ENCODE measurements around the gene PCDHGC4.

The PCDHGC4 gene

GRCh38 chr5:141488591-141489561 lies 4.0 kb downstream of the PCDHGC4 start, which contains the start of gene PCDHGC5:
PCDHGC5 (plus strand) TSS chr5:141489081; CDS start chr5:141489241, 160 bp downstream.
- no peak for FAIRE-seq
- no peak for DNase-seq (ENCODE audit: insufficient read length, low spot score)

DNA sequence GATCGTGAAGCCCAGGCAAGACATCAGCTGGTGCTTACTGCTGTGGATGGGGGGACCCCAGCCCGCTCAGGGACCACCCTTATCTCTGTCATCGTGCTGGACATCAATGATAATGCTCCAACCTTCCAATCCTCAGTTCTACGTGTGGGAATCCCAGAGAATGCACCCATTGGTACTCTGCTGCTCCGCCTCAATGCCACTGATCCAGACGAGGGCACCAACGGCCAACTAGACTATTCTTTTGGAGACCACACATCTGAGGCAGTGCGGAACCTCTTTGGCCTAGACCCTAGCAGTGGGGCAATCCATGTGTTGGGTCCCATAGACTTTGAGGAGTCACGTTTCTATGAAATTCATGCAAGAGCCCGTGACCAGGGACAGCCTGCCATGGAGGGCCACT lies 5.0 kb downstream of the PCDHGC4 start:
- no peak for DNase-seq (ENCODE audit: insufficient read length, low spot score)
- no peak for FAIRE-seq
- TF ChIP-seq SPI1 (IDR thresholded peaks at IDR 0.05; ENCODE audit: low read depth, low read length) (no peak), POLR2AphosphoS5 (IDR thresholded peaks at IDR 0.05; ENCODE audit: low read depth, low read length) (no peak), POLR2A (IDR thresholded peaks at IDR 0.05; ENCODE audit: low read depth, low read length) (no peak), PAX5 (IDR thresholded peaks at IDR 0.05; ENCODE audit: insufficient read depth, low read length, severe bottlenecking) (no peak), POU2F2 (IDR thresholded peaks at IDR 0.05; ENCODE audit: low read depth, low read length) (no peak), TAF1 (IDR thresholded peaks at IDR 0.05; ENCODE audit: low read depth, low read length) (no peak)

More at GRCh38 chr5:141488591-141489561, 4.0 kb downstream of the PCDHGC4 start, which contains the start of gene PCDHGC5:
- TF ChIP-seq POLR2A (IDR thresholded peaks at IDR 0.05; ENCODE audit: low read depth, low read length) (no peak), PAX5 (IDR thresholded peaks at IDR 0.05; ENCODE audit: insufficient read depth, low read length, severe bottlenecking) (no peak), TAF1 (IDR thresholded peaks at IDR 0.05; ENCODE audit: low read depth, low read length) (no peak), POU2F2 (IDR thresholded peaks at IDR 0.05; ENCODE audit: low read depth, low read length) (no peak), SPI1 (IDR thresholded peaks at IDR 0.05; ENCODE audit: low read depth, low read length) (no peak), POLR2AphosphoS5 (IDR thresholded peaks at IDR 0.05; ENCODE audit: low read depth, low read length) (no peak)

DNA sequence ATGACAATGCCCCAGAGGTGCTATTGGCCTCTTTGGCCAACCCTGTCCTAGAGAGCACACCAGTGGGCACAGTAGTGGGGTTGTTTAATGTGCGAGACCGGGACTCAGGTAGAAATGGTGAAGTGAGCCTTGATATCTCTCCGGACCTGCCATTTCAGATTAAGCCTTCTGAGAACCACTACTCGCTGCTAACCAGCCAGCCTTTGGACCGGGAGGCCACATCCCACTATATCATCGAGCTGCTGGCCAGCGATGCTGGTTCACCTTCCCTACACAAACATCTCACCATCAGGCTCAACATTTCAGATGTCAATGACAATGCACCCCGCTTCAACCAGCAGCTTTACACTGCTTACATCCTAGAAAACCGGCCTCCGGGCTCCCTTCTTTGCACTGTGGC lies 5.4 kb downstream of the PCDHGC4 start:
- DNase-seq (ENCODE audit: insufficient read length, low spot score) (no peak), FAIRE-seq (peak; percentile 16)
- TF ChIP-seq POLR2AphosphoS5 (IDR thresholded peaks at IDR 0.05; ENCODE audit: low read depth, low read length) (no peak), PAX5 (IDR thresholded peaks at IDR 0.05; ENCODE audit: insufficient read depth, low read length, severe bottlenecking) (no peak), POU2F2 (IDR thresholded peaks at IDR 0.05; ENCODE audit: low read depth, low read length) (no peak), SPI1 (IDR thresholded peaks at IDR 0.05; ENCODE audit: low read depth, low read length) (no peak), TAF1 (IDR thresholded peaks at IDR 0.05; ENCODE audit: low read depth, low read length) (no peak), POLR2A (IDR thresholded peaks at IDR 0.05; ENCODE audit: low read depth, low read length) (no peak)

GRCh38 chr5:141490771-141491170 lies 5.9 kb downstream of the PCDHGC4 start:
- TF ChIP-seq POU2F2 (IDR thresholded peaks at IDR 0.05; ENCODE audit: low read depth, low read length) = no peak
- no peak for TF ChIP-seq SPI1 (IDR thresholded peaks at IDR 0.05; ENCODE audit: low read depth, low read length)
- no peak for TF ChIP-seq POLR2A (IDR thresholded peaks at IDR 0.05; ENCODE audit: low read depth, low read length)
- no peak for TF ChIP-seq TAF1 (IDR thresholded peaks at IDR 0.05; ENCODE audit: low read depth, low read length)
- no peak for TF ChIP-seq PAX5 (IDR thresholded peaks at IDR 0.05; ENCODE audit: insufficient read depth, low read length, severe bottlenecking)
- TF ChIP-seq POLR2AphosphoS5 (IDR thresholded peaks at IDR 0.05; ENCODE audit: low read depth, low read length) = no peak
- peak; percentile 43 for FAIRE-seq
- DNase-seq (ENCODE audit: insufficient read length, low spot score) = no peak

GRCh38 chr5:141491323-141492167 lies 6.7 kb downstream of the PCDHGC4 start:
- DNase-seq (ENCODE audit: insufficient read length, low spot score) = no peak
- no peak for TF ChIP-seq SPI1 (IDR thresholded peaks at IDR 0.05; ENCODE audit: low read depth, low read length)
- no peak for TF ChIP-seq PAX5 (IDR thresholded peaks at IDR 0.05; ENCODE audit: insufficient read depth, low read length, severe bottlenecking)
- TF ChIP-seq POLR2AphosphoS5 (IDR thresholded peaks at IDR 0.05; ENCODE audit: low read depth, low read length) = no peak
- TF ChIP-seq POU2F2 (IDR thresholded peaks at IDR 0.05; ENCODE audit: low read depth, low read length) = no peak
- TF ChIP-seq POLR2A (IDR thresholded peaks at IDR 0.05; ENCODE audit: low read depth, low read length) = no peak
- TF ChIP-seq TAF1 (IDR thresholded peaks at IDR 0.05; ENCODE audit: low read depth, low read length) = no peak
- FAIRE-seq = peak; percentile 63

DNA sequence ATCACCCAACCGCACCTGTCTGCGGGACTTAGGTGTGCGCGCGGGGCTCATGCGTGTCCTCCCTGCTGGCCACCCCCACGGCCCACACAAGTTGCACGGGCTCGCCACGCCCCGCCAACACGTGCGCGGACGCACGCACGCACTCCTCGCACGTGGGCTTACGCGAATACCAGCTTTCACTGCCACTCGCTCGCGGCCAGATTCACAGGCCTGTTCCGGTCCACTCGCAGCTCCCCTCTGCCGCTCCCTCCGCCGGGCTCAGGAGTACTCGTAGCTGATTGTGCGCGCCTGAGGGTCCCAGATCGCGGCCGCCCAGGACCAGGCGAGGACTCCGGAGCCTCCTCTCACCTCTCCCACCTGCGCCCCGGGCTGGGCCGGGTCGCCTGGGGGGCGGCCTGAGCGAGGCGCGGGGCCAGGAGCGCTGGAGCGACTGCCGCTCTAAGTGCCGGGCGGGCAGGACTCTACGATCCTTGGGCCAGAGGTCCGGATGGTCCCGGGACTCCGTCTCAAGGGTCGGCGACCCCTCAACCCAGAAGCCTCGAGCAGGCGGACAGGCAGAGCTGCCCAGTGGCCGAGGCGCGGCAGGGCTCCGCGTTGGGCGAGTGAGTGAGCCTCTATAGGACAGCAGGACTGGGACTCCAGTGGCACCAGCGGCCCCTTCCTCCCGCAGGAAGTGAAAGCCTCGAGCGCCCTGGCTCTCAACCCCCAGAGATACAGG lies 7.5 kb downstream of the PCDHGC4 start:
- TF ChIP-seq SPI1 (IDR thresholded peaks at IDR 0.05; ENCODE audit: low read depth, low read length) = peak; percentile 50; the same call in 1 of the 2 replicates
- no peak for TF ChIP-seq PAX5 (IDR thresholded peaks at IDR 0.05; ENCODE audit: insufficient read depth, low read length, severe bottlenecking)
- FAIRE-seq (peak; percentile 97), DNase-seq (ENCODE audit: insufficient read length, low spot score) (no peak)

DNA sequence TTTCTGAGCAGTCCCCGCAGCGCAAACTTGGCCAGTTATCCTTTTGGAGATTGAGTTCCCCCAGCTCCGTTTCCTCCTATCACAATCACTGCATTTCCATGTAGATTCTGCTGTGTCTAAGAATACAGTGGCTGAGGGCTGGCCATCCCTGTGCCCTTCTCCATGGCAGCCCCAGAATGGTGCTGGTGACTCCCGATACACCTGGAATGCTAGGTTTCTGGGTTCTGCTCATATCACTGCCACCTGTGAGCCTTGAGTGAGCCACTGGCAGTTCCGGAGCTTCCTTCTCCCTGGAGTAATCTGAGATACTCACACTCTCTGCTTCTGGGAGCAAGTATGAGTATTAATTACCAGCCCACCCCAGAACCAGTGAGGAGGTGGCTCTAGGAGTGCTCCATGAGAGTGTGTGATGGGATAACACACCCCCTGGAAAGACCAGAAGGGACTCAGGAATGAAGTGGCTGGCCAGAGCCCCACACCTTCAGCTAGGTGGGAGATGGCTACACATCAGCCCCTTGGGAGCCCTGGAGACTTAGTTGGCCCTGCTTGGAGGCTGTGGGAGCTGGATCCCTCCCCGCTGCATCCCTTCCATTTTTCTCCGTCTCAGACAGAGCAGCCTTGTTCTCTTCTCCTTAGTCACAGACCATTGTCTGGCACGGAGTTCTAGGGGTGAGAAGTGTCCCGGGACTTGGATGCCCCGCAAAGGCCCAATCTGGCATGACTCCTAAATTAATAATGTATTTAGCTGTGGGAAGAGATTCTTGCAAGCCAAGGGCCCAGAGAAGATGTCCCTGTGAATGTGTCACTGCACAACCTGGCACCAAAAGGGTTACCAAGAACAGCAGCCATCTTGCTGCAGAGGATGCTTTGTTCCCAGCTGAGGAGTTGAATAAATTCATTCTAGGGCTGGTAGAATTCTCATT lies 8.9 kb downstream of the PCDHGC4 start:
- FAIRE-seq (no peak), DNase-seq (ENCODE audit: insufficient read length, low spot score) (no peak)
- TF ChIP-seq POU2F2 (IDR thresholded peaks at IDR 0.05; ENCODE audit: low read depth, low read length) (no peak), SPI1 (IDR thresholded peaks at IDR 0.05; ENCODE audit: low read depth, low read length) (no peak), TAF1 (IDR thresholded peaks at IDR 0.05; ENCODE audit: low read depth, low read length) (no peak), PAX5 (IDR thresholded peaks at IDR 0.05; ENCODE audit: insufficient read depth, low read length, severe bottlenecking) (no peak), POLR2AphosphoS5 (IDR thresholded peaks at IDR 0.05; ENCODE audit: low read depth, low read length) (no peak), POLR2A (IDR thresholded peaks at IDR 0.05; ENCODE audit: low read depth, low read length) (no peak)
